Neutrophil (primary cell): ENCODE results near the gene SMPD3.

Experiments
- H3K27ac ChIP-seq: fragments of 200-600 bp; sonication (generic); 2 replicates; pipeline ENCODE4 v1.5.1; 2016; ENCODE audit warnings: mild to moderate bottlenecking, moderate library complexity
- H3K27me3 ChIP-seq: fragments of 200-600 bp; sonication (generic); 2 replicates; pipeline ENCODE4 v1.6.0; 2016; ENCODE audit warnings: mild to moderate bottlenecking
- H3K36me3 ChIP-seq: fragments of 200-600 bp; sonication (generic); 2 replicates; pipeline ENCODE4 v1.5.1; 2017
- H3K4me1 ChIP-seq, 2 experiments: fragments of 200-600 bp in 1 of 2; sonication (generic) in 1 of 2; 1 replicate in 1 of 2; 2 replicates in 1 of 2; pipeline versions ENCODE4 v1.5.1 to v1.6.1; 2013 to 2016; ENCODE audit warnings: low read depth in 1 of 2, low read length in 1 of 2, mild to moderate bottlenecking in 1 of 2, moderate library complexity in 1 of 2; ENCODE audit not compliant: control insufficient read depth in 1 of 2, insufficient read depth in 1 of 2
- H3K4me3 ChIP-seq, 2 experiments: fragments of 200-600 bp in 1 of 2; sonication (generic) in 1 of 2; 1 replicate in 1 of 2; 2 replicates in 1 of 2; pipeline ENCODE4 v1.5.1; 2013 to 2016; ENCODE audit warnings: low read depth in 1 of 2, low read length in 1 of 2, mild to moderate bottlenecking in 1 of 2, moderate library complexity in 1 of 2
- H3K9me3 ChIP-seq: fragments of 200-600 bp; sonication (generic); 2 replicates; pipeline ENCODE4 v1.5.1; 2016
- CTCF ChIP-seq: fragments of 200-600 bp; sonication (generic); IDR thresholded peaks from 2 replicates; pipeline ENCODE4 v1.5.1; 2016; ENCODE audit warnings: antibody characterized with exemption

Gene SMPD3

GRCh38 chr16:68433316-68433715, 15.0 kb downstream of the SMPD3 start:
- no peak overlapping the region for H3K27ac ChIP-seq
- TF ChIP-seq CTCF = no peak
- H3K36me3 ChIP-seq = no peaks in the 10 kb centered on the region
- H3K4me1 ChIP-seq = no peaks in the 10 kb centered on the region
- no peaks in the 10 kb centered on the region for H3K9me3 ChIP-seq
- H3K4me3 ChIP-seq = no peak overlapping the region
- peaks cover 15% of the 10 kb centered on the region for H3K27me3 ChIP-seq

- H3K9me3 ChIP-seq = no peaks in the 10 kb centered on the region
- H3K27me3 ChIP-seq = peaks cover 9% of the 10 kb centered on the region
- H3K27ac ChIP-seq = no peak overlapping the region
- no peaks in the 10 kb centered on the region for H3K4me1 ChIP-seq
- H3K36me3 ChIP-seq = no peaks in the 10 kb centered on the region
- TF ChIP-seq CTCF = no peak
- H3K4me3 ChIP-seq = no peak overlapping the region
Measured at GRCh38 chr16:68432701-68433100, 15.6 kb downstream of the SMPD3 start.

- Histone ChIP-seq H3K27ac (no peak overlapping the region), H3K27me3 (no peaks in the 10 kb centered on the region), H3K36me3 (no peaks in the 10 kb centered on the region), H3K4me1 (no peaks in the 10 kb centered on the region), H3K4me3 (no peak overlapping the region), H3K9me3 (no peaks in the 10 kb centered on the region)
- TF ChIP-seq CTCF = no peak
Measured at GRCh38 chr16:68429076-68429854, 19.0 kb downstream of the SMPD3 start.

GRCh38 chr16:68427649-68428303, 20.5 kb downstream of the SMPD3 start:
- no peak for TF ChIP-seq CTCF
- Histone ChIP-seq H3K27ac (no peak overlapping the region), H3K27me3 (no peaks in the 10 kb centered on the region), H3K36me3 (no peaks in the 10 kb centered on the region), H3K9me3 (no peaks in the 10 kb centered on the region), H3K4me3 (no peak overlapping the region), H3K4me1 (no peaks in the 10 kb centered on the region)

- no peak for TF ChIP-seq CTCF
- Histone ChIP-seq H3K36me3 (no peaks in the 10 kb centered on the region), H3K4me1 (no peaks in the 10 kb centered on the region), H3K27ac (no peak overlapping the region), H3K4me3 (no peak overlapping the region), H3K9me3 (no peaks in the 10 kb centered on the region), H3K27me3 (no peaks in the 10 kb centered on the region)
Measured at GRCh38 chr16:68426347-68426652, 22.0 kb downstream of the SMPD3 start.
